Activated CD8-positive, alpha-beta memory T cell treated with anti-CD3 and anti-CD28 coated beads for 1 hour (primary cell): ENCODE measurements around the gene LLGL1.

Experiments
- DNase-seq, 2 donors: peaks; one replicate each; pipeline ENCODE4 v3.0.0-alpha.2; 2020; ENCODE audit warnings: low read depth in 1 of 2; ENCODE audit errors: extremely low read depth in 1 of 2

Gene LLGL1

GRCh38 chr17:18250259-18250658, 24.8 kb downstream of the LLGL1 start:
- DNase-seq, result no peak

- no peak for DNase-seq
Observed at GRCh38 chr17:18250708-18251107, 25.3 kb downstream of the LLGL1 start.

GRCh38 chr17:18251204-18251603, 25.8 kb downstream of the LLGL1 start:
- no peak for DNase-seq

- DNase-seq, result no peak
Observed at GRCh38 chr17:18252160-18252559, 26.7 kb downstream of the LLGL1 start.

- DNase-seq, result no peak
Observed at GRCh38 chr17:18253187-18253884, 27.9 kb downstream of the LLGL1 start.

GRCh38 chr17:18253947-18254821, 28.7 kb downstream of the LLGL1 start:
- DNase-seq, result no peak

GRCh38 chr17:18254888-18255649, 29.6 kb downstream of the LLGL1 start:
- no peak for DNase-seq

- no peak for DNase-seq
Observed at GRCh38 chr17:18256351-18256750, 30.9 kb downstream of the LLGL1 start.

GRCh38 chr17:18256776-18257175, 31.3 kb downstream of the LLGL1 start:
- no peak for DNase-seq

- DNase-seq, result no peak
Observed at GRCh38 chr17:18257268-18257981, 32.0 kb downstream of the LLGL1 start.

- DNase-seq, result peak in 1 of 2 donors; percentile 28
Observed at GRCh38 chr17:18257982-18258355, 32.5 kb downstream of the LLGL1 start.

- peak in 1 of 2 donors; percentile 44 for DNase-seq
Observed at GRCh38 chr17:18258356-18259038, 33.1 kb downstream of the LLGL1 start, which contains the start of gene FLII. Gene FLII (minus strand): TSS chr17:18258738. CDS start chr17:18258690, 48 bp downstream.

GRCh38 chr17:18259621-18260331, 34.3 kb downstream of the LLGL1 start:
- no peak for DNase-seq

- DNase-seq, result peak; percentile 84 to 86
Observed at GRCh38 chr17:18260332-18261145, 35.1 kb downstream of the LLGL1 start, which contains the start of gene MIEF2. Gene MIEF2 (plus strand): TSS chr17:18260662. CDS start chr17:18262721, 2,059 bp downstream.

GRCh38 chr17:18261146-18261515, 35.7 kb downstream of the LLGL1 start:
- no peak for DNase-seq

- DNase-seq, result no peak
Observed at GRCh38 chr17:18261659-18262058, 36.2 kb downstream of the LLGL1 start.

GRCh38 chr17:18262111-18262510, 36.7 kb downstream of the LLGL1 start:
- DNase-seq, result no peak

- DNase-seq, result no peak
Observed at GRCh38 chr17:18262641-18263040, 37.2 kb downstream of the LLGL1 start.
